Upper lobe of right lung (tissue), 1 donor: Measurements from ENCODE around the gene SLCO2B1. TPM values are rescaled to one million over a fixed set of nuclear protein-coding genes. Genes with fewer than 3 reads are reported as not detected.
A peak's percentile ranks its signal among the peaks of the same experiment; 100 is the strongest.

Source experiments
- ATAC-seq: fragments of 200-7000 bp; cut with Tn5 transposase; one replicate; pipeline ENCODE4 v1.9.1; 2020; ENCODE audit warnings: mild to moderate bottlenecking, moderate library complexity
- DNase-seq: peaks from one replicate; pipeline ENCODE4 v3.0.0-alpha.2; 2020
- H3K27ac ChIP-seq: fragments of 200-600 bp; one replicate; pipeline ENCODE4 v1.8.0; 2022
- H3K27me3 ChIP-seq: fragments of 200-600 bp; one replicate; pipeline ENCODE4 v1.8.0; 2022; ENCODE audit warnings: mild to moderate bottlenecking
- H3K36me3 ChIP-seq: fragments of 200-600 bp; one replicate; pipeline ENCODE4 v1.8.0; 2022
- H3K4me1 ChIP-seq: fragments of 200-600 bp; one replicate; pipeline ENCODE4 v1.8.0; 2022
- H3K4me3 ChIP-seq: fragments of 200-600 bp; one replicate; pipeline ENCODE4 v1.8.0; 2022; ENCODE audit warnings: mild to moderate bottlenecking
- H3K9me3 ChIP-seq: fragments of 200-600 bp; one replicate; pipeline ENCODE4 v1.8.0; 2022
- CTCF ChIP-seq: fragments of 200-600 bp; IDR thresholded peaks from one replicate; pipeline ENCODE4 v1.8.0; 2022; ENCODE audit warnings: antibody characterized with exemption
- intact Hi-C: fragments of 100-400 bp; cut with DNase I; formaldehyde crosslinking; loops from one replicate; pipeline ENCODE4 v1.11.0; 2022
- total RNA-seq: library from RNA; stranded (reverse); fragmentation: NEBNext Ultra II Directional; extraction: Animal tissue kit (Norgen Biotek cat#: 25700); gene quantifications from one replicate; pipeline ENCODE4 v1.2.1, GENCODE V29; 2021
- donor health status: DM: no; HTN: yes; CAD: no; lungs with severe emphysema.

The SLCO2B1 gene
- total RNA-seq, 1 donor from 2014 or later, result 204 TPM

GRCh38 chr11:75201771-75202170, 50.9 kb downstream of the SLCO2B1 start:
- Histone ChIP-seq H3K36me3 (no peaks in the 10 kb centered on the region), H3K9me3 (no peaks in the 10 kb centered on the region), H3K4me1 (no peaks in the 10 kb centered on the region), H3K4me3 (no peak overlapping the region), H3K27me3 (no peaks in the 10 kb centered on the region), H3K27ac (no peak overlapping the region)
- DNase-seq (peak; percentile 8), ATAC-seq (no peak)
- intact Hi-C loops, result loop anchor here (5.0 kb wide), 1 partner anchor 59 kb away; no protein-coding TSS in a partner anchor
- no peak for TF ChIP-seq CTCF

GRCh38 chr11:75202195-75202594, 51.3 kb downstream of the SLCO2B1 start:
- no peaks in the 10 kb centered on the region for H3K4me1 ChIP-seq
- H3K4me3 ChIP-seq, result no peak overlapping the region
- no peaks in the 10 kb centered on the region for H3K9me3 ChIP-seq
- no peak for TF ChIP-seq CTCF
- DNase-seq (no peak), ATAC-seq (no peak)
- H3K27ac ChIP-seq, result no peak overlapping the region
- intact Hi-C loops, result loop anchor here (5.0 kb wide), 1 partner anchor 60 kb away; no protein-coding TSS in a partner anchor
- no peaks in the 10 kb centered on the region for H3K27me3 ChIP-seq
- no peaks in the 10 kb centered on the region for H3K36me3 ChIP-seq

GRCh38 chr11:75203138-75203537, 52.2 kb downstream of the SLCO2B1 start:
- Histone ChIP-seq H3K27ac (no peak overlapping the region), H3K36me3 (no peaks in the 10 kb centered on the region), H3K4me3 (no peak overlapping the region), H3K4me1 (no peaks in the 10 kb centered on the region), H3K9me3 (no peaks in the 10 kb centered on the region), H3K27me3 (no peaks in the 10 kb centered on the region)
- intact Hi-C loops, result loop anchor here (5.0 kb wide), 1 partner anchor 61 kb away; no protein-coding TSS in a partner anchor
- ATAC-seq (no peak), DNase-seq (peak; percentile 66)
- no peak for TF ChIP-seq CTCF

- intact Hi-C loops, result loop anchor here (5.0 kb wide), 1 partner anchor 61 kb away; no protein-coding TSS in a partner anchor
- H3K4me3 ChIP-seq, result no peak overlapping the region
- no peaks in the 10 kb centered on the region for H3K9me3 ChIP-seq
- no peaks in the 10 kb centered on the region for H3K4me1 ChIP-seq
- H3K27me3 ChIP-seq, result no peaks in the 10 kb centered on the region
- no peaks in the 10 kb centered on the region for H3K36me3 ChIP-seq
- ATAC-seq, result no peak
- TF ChIP-seq CTCF, result no peak
- H3K27ac ChIP-seq, result no peak overlapping the region
- DNase-seq, result peak; percentile 38
Observed at GRCh38 chr11:75203641-75204011, 52.7 kb downstream of the SLCO2B1 start.

- no peaks in the 10 kb centered on the region for H3K9me3 ChIP-seq
- DNase-seq (peak; percentile 37), ATAC-seq (no peak)
- H3K27ac ChIP-seq, result no peak overlapping the region
- intact Hi-C loops, result loop anchor here (5.0 kb wide), 1 partner anchor 62 kb away; no protein-coding TSS in a partner anchor
- no peaks in the 10 kb centered on the region for H3K4me1 ChIP-seq
- H3K4me3 ChIP-seq, result no peak overlapping the region
- H3K36me3 ChIP-seq, result no peaks in the 10 kb centered on the region
- H3K27me3 ChIP-seq, result no peaks in the 10 kb centered on the region
- no peak for TF ChIP-seq CTCF
Observed at GRCh38 chr11:75204012-75204674, 53.2 kb downstream of the SLCO2B1 start.
